ENCODE data around the gene VWA5B1. TPM values are rescaled to one million over a fixed set of nuclear protein-coding genes. Genes with fewer than 3 reads are reported as not detected.

The VWA5B1 gene
- total and polyA plus RNA-seq, 10 of the 15 experiments (the other 5 are each of a cell fraction or from before 2014, with no cell fraction given), result under 0.01 to 0.05 (median 0.01) TPM; not detected in 7

- Histone ChIP-seq H3K79me2 (ENCODE audit: control insufficient read depth, insufficient read depth, low read length) (no peaks in the 10 kb centered on the region), H3K36me3 (ENCODE audit: control insufficient read depth in 2 of 2, insufficient read depth in 2 of 2, low read length in 1 of 2) (no peaks in the 10 kb centered on the region), H3K9ac (ENCODE audit: control insufficient read depth, insufficient read depth, low read length) (no peak overlapping the region), H3K4me3 (no peak overlapping the region), H3K27ac (ENCODE audit: control insufficient read depth, insufficient read depth) (no peak overlapping the region), H2AFZ (ENCODE audit: control insufficient read depth, low read depth, low read length) (no peak overlapping the region), H3K4me1 (ENCODE audit: control insufficient read depth, insufficient read depth, low read length) (no peaks in the 10 kb centered on the region), H3K4me2 (ENCODE audit: control insufficient read depth, insufficient read depth) (no peak overlapping the region), H3K9me3 (replicated peaks; ENCODE audit: control insufficient read depth, insufficient read depth, low read length) (no peaks in the 10 kb centered on the region), H4K20me1 (ENCODE audit: control insufficient read depth, insufficient read depth) (no peaks in the 10 kb centered on the region), H3K27me3 (replicated peaks in 1 of 2; ENCODE audit: control insufficient read depth in 2 of 2, insufficient read depth in 2 of 2, low read length in 1 of 2) (no peaks in the 10 kb centered on the region; a peak in 1 of 4 replicates)
- in situ Hi-C loops (cut with MboI), result no loop called here
- RAD21 ChIA-PET (ENCODE audit: unreplicated experiment), result no interaction called here
- DNase-seq (ENCODE audit: low read depth, low spot score) (no peak), ATAC-seq (no peak), FAIRE-seq (no peak)
- CTCF ChIA-PET, result no interaction called here
- no peak for TF ChIP-seq HDAC6 (IDR thresholded peaks at IDR 0.05; ENCODE audit: unreplicated experiment)
- no peak for TF ChIP-seq ESRRA (IDR thresholded peaks at IDR 0.05; ENCODE audit: low read length)
- no peak for TF ChIP-seq NR2C1 (IDR thresholded peaks at IDR 0.05)
- no peak for TF ChIP-seq CTCF (IDR thresholded peaks at IDR 0.05 in 2 of 3, conservative IDR thresholded peaks at IDR 0.05 in 1 of 3; ENCODE audit: control insufficient read depth in 2 of 3, extremely low read depth in 1 of 3, insufficient read depth in 1 of 3, low read depth in 3 of 3, low read length in 3 of 3)
- no peak for TF ChIP-seq RFX5 (IDR thresholded peaks at IDR 0.05; ENCODE audit: low read depth, low read length)
- TF ChIP-seq USF2 (IDR thresholded peaks at IDR 0.05; ENCODE audit: borderline replicate concordance, low read depth, low read length), result no peak
- no TSS peak for BruUV-seq (replicated peaks)
- intact Hi-C loops (cut with micrococcal nuclease; ENCODE audit: unreplicated experiment), result no loop called here
- POLR2A ChIA-PET, result no interaction called here
- 74% methylated on average over 4 of the region's 5 CpGs for WGBS (ENCODE audit: insufficient coverage, insufficient replicate concordance, low lambda C conversion rate, missing lambda C conversion rate)
- SMC1A ChIA-PET (ENCODE audit: uncharacterized antibody, unreplicated experiment), result no interaction called here
Measured at GRCh38 chr1:20349561-20349960, 58.9 kb downstream of the VWA5B1 start.
